HG03196 (cell line): ENCODE results near the gene BTRC.
"Not testable (repeated sequence)": the region's sequence is repeated elsewhere in the genome, so short reads cannot be mapped to it uniquely, and the experiment has no call there.

ENCODE experiments used
- ATAC-seq: cut with Tn5 transposase; IDR thresholded peaks from one replicate; pipeline ENCODE4 v1.9.1; 2021; ENCODE audit not compliant: unreplicated experiment

BTRC gene

DNA sequence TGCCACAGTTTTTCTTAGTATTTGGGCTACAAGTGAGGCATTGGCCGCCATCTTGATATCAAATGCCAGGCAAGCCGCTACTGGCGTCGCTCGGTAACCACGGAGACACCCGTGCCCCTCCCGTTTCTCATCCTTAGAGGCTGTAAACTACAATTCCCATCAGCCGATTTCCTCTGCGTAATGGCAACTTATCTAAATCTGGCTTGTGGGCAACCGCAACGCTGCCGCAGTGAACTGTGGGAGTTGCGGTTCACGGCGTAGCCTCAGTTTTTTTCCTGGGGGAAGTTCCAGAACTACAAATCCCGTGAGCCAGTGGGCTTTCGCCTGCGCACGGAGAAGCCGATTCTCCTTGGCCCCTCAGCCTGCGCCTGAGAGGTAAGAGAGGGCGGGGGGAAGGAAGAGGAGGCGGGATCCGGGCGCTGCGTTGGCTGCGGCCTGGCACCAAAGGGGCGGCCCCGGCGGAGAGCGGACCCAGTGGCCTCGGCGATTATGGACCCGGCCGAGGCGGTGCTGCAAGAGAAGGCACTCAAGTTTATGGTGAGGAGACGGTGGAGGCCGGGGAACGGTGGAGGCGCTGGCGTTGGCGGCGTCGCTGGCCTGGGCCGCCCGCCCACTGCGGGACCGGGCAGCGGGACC, at the start of gene BTRC:
Gene BTRC, plus strand, starts transcription at position 474 of the 636 bp plus-strand sequence. Its CDS starts 16 bp downstream, at position 490.
- peak; percentile 93 for ATAC-seq

GRCh38 chr10:101304316-101304715, 49.6 kb upstream of the BTRC start:
- no peak for ATAC-seq

DNA sequence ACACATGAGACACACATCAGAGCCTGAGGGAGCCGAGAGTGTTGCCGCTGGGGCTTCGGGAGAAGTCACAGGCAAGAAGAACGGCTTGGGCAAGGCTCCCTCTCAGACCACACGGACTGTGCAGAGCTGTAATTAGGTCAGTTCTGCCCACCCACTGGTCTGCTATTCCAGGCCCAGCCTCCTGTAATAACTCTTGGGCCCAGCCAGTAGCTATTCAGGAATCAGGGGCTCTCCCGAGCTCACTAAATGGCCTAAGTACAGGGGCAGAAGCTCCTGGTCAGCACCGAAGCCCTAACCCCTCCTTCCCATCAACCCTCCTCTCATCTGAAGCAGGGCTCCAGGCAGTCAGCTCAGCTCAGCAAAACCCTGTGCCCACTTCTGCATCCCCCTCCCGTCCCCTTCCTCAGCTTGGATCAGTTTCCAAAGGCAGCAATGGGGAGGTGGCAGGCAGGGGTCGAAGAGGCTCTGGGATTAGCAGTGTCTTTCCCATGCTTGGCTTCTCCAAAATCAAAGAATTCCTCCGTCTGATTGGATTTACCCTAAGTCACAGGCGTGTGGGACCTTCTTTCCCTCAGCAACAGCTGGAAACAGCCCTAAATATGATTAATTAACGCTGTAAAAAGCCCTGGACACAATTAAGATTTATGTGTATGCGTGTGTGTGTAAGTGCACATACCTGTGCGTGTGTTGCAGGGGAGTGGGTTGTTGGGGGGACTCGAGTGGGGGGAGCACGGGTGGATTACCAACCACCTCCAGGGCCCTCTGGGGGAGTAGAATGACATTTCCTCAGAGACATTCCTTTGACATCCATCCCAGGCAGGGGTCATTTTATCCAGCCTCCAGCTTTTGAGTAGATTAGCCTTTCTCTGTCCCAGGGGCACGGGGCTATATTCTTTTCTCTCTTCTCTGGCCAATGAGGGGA, 48.4 kb upstream of the BTRC start:
- ATAC-seq, result no peak

DNA sequence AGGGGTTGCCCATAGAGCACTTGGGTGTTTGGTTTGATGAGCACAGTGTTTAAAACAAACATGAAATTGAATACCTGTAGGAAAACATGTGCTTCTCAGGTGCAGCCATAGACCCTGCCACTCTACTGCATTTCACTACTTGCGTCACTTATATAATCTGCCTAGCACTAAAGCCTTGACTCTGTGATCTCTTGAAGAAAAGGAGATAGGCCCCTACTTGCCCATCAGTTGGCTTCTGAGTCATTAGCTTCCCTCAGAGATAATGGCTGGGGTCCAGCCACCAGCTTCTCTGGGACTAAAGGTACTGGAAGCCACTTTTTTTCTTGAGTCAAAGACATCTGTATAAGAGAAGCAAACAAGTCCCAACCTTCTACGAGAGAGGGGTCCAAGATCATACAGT, 45.9 kb upstream of the BTRC start:
- ATAC-seq, result no peak

GRCh38 chr10:101310529-101311184, 43.3 kb upstream of the BTRC start:
- no peak for ATAC-seq

- ATAC-seq, result no peak
Observed at GRCh38 chr10:101311185-101312066, 42.5 kb upstream of the BTRC start.

DNA sequence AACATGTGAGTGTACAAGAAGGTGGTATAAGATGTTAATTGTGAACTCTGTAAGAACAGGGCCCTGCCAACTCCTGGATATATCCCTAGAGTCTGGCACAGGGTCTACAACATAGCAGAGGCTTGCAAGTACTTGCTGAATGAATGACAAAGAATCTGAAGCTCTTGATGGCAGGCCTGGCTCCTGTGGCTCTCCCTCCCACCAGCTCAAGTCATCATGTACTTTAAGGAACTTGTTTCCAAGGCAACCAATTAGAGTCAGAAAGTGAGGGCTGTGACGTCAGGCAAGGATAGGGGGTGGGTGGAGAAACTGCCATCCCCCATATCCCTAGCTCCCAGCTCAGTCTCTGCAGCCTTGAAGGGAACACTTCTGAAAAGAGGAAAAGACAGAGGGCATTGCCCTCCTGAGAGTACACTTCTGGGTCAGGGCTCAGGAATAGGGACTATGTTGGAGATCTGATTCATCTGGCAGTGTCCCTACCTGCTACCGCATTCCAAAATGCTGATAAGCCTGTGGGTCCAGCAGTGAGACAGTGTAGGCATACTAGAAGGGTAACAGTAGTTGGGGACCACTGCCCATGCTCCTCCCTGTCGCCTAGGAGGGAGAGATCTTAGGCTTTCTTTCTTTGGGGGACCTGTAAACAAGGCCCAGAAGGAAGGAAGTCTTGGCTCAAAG, 34.6 kb upstream of the BTRC start:
- ATAC-seq, result no peak

- ATAC-seq, result no peak
Observed at GRCh38 chr10:101321073-101321472, 32.9 kb upstream of the BTRC start.

GRCh38 chr10:101322266-101323108, 31.5 kb upstream of the BTRC start:
- no peak for ATAC-seq

- no peak for ATAC-seq
Observed at GRCh38 chr10:101323495-101323894, 30.5 kb upstream of the BTRC start.

- not testable (repeated sequence) for ATAC-seq
Observed at GRCh38 chr10:101327454-101327853, 26.5 kb upstream of the BTRC start.

DNA sequence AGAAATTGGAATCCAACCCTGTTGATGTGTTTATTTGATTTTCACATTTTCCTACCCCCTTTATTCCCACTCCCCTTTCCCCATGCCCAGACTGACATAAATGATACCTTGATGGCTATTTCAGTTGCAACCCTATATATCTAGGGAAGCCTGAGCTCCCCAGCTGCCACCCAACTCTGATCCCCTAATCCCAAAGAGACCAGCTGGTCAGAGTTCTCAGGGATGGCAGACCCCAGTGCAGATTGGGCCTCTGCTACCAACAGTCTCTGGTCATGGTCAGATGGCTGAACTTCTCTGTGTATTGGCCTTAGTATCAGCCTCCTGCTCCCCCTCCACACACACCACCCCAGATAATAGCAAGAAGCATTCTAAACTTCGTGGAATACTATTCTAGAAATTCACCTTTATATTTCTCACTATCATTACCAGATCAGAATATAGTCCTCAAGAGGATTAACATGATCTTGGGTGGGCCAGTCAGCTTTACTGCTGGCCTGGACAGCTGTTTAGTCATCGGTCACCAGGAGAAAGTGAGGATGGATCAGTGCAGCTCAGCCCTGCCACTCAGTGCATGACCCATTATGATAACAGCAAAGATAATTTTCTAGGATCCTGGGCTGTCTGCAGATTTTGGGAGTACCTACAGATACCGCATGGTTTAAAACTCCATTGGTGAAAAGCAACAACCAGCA, 24.5 kb upstream of the BTRC start:
- no peak for ATAC-seq

DNA sequence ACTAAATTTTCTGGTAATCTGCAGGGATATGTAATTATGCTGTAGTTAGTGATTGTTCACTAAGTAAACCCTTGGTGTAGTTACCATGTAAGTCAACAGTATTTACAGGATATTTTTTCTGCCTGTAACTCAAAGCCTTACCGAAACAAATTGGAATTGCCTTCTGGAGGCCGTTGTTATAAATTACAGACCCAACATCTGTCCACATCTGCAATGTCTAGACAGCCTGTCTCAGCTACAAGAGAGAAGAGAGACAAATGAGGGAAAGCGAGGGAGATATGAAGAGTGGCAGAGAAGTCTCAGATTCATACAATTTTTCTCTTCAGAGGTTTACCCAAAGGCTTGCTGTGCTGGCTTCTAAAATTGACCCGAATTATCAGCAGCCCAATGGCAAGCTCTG, 23.7 kb upstream of the BTRC start:
- no peak for ATAC-seq

DNA sequence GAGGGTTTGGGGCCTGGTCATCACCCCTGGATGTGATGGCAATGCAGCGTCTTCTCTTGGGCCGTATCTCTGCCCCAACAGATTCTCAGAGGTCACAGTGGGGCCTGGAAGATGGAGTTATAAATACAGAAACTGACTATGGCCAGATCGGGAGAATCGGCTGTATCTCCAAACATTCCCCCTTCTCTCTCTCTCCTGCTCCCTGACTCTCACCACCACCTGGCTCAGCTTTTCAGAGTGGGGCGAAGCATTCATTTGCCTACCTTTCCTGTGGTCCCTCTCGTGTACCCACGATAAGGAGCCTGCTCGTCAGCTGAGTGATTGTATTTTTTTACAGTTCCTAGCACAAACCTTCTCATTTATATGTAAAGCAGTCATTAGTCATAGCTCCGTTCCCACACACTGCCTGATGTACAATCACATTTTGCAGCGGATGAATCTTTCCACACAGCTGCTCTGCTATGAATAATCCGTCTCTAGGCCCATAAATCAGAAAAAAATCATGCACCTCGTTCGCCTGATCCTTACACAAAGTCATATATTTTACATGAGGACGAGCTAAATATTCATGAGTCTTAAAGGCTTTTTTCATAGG, 23.2 kb upstream of the BTRC start:
- ATAC-seq, result no peak

DNA sequence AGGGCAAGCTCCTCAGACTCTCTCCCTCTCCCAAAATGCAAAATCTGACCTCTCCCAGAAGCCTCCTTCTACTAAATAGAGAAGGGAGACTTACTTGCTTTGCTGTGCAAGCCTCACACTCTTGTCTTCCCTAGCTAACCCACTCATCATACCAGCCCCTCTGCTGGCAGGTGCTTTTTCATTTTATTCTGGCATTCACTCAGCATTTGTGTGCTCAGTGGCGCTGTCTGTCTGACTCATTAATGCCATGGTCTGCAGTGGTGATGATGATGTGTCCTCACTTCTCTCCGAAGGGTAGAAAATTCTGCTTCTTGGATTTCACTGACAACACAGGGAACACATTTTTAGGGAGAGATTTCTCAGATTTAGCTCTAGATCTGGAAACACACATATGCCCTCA, 22.0 kb upstream of the BTRC start:
- no peak for ATAC-seq

DNA sequence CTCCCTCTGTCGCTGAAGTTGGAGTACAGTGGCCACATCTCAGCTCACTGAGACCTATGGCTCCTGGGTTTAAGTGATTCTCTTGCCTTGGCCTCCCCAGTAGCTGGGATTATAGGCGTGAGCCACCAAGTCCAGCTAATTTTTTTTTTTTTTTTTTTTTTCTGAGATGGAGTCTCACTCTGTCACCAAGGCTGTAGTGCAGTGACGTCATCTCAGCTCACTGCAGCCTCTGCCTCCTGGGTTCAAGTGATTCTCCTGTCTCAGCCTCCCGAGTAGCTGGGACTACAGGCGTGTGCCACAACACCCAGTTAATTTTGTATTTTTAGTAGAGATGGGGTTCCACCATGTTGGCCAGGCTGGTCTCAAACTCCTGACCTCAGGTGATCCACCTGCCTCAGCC, 19.7 kb upstream of the BTRC start:
- not testable (repeated sequence) for ATAC-seq

GRCh38 chr10:101336382-101336781, 17.6 kb upstream of the BTRC start:
- ATAC-seq, result no peak

GRCh38 chr10:101337836-101338235, 16.1 kb upstream of the BTRC start:
- ATAC-seq, result no peak
